Stimulated activated naive CD8-positive, alpha-beta T cell treated with anti-CD3 and anti-CD28 coated beads, Interleukin-15, amount 100 ng/mL, for 72 hours (primary cell): ENCODE results near the gene CCNL1.
A peak's percentile ranks its signal among the peaks of the same experiment; 100 is the strongest.

Experiments
- ATAC-seq: fragments of 150-1000 bp; cut with Tn5 transposase; 2 replicates; pipeline ENCODE4 v1.10.0; 2021; ENCODE audit warnings: mild to moderate bottlenecking, moderate library complexity
- DNase-seq, 2 donors: peaks; one replicate each; pipeline ENCODE4 v3.0.0; 2021 to 2022
- H3K27ac Mint-ChIP-seq, 2 donors: one replicate each; pipeline ENCODE4 v1.8.0; 2022; ENCODE audit warnings: mild to moderate bottlenecking in 2 of 2, mixed read lengths in 2 of 2, moderate library complexity in 2 of 2
- H3K27me3 Mint-ChIP-seq: one replicate; pipeline ENCODE4 v1.8.0; 2022; ENCODE audit warnings: mixed read lengths
- H3K4me1 Mint-ChIP-seq: one replicate; pipeline ENCODE4 v1.8.0; 2022; ENCODE audit warnings: mild to moderate bottlenecking, mixed read lengths
- H3K4me3 Mint-ChIP-seq, 2 donors: one replicate each; pipeline ENCODE4 v1.8.0; 2022; ENCODE audit warnings: mild to moderate bottlenecking in 2 of 2, mixed read lengths in 2 of 2, moderate library complexity in 1 of 2
- H3K9me3 Mint-ChIP-seq, 2 donors: one replicate each; pipeline ENCODE4 v1.8.0; 2022; ENCODE audit warnings: mixed read lengths in 2 of 2

The CCNL1 gene

GRCh38 chr3:157098121-157098822 is 61.7 kb downstream of the CCNL1 start:
- ATAC-seq (peak; percentile 20), DNase-seq (no peak)
- peaks cover 6% of the 10 kb centered on the region for H3K27me3 Mint-ChIP-seq
- no peak overlapping the region for H3K27ac Mint-ChIP-seq
- no peak overlapping the region for H3K4me3 Mint-ChIP-seq
- H3K4me1 Mint-ChIP-seq, result peaks cover 39% of the 10 kb centered on the region
- no peaks in the 10 kb centered on the region for H3K9me3 Mint-ChIP-seq
